NCI-H1417 treated with DMSO at 0.1 percent for 48 hours (cell line): ENCODE measurements around the gene TACR2.

ENCODE experiments used
- DNase-seq: peaks from one replicate; lab custom pipeline; 2025; lab: John Stamatoyannopoulos, UW

Gene TACR2

DNA sequence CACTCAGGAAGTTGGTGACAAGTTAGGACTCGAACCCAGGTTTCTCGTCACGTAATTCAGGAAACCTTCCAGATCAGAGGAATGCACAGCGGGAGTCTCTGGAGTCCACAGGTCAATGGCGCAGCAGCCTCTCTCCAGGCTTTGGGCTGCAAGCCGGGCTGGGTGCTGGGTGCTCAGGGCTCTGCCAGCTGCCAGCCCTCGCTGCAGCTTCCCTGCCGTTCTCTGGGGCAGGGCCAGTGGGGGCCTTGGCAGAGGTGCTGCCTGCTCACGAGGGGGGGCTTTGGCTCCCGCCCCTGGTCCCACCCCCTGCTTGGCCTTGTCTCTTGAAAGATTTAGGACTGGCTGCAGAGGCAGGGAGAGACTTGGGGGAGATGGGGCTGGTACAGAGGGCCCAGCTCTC, at the start of gene TACR2:
TSS of gene TACR2 (minus strand) at position 224 of the 400 bp plus-strand sequence. CDS start 595 bp downstream, outside the sequence.
- no peak for DNase-seq

DNA sequence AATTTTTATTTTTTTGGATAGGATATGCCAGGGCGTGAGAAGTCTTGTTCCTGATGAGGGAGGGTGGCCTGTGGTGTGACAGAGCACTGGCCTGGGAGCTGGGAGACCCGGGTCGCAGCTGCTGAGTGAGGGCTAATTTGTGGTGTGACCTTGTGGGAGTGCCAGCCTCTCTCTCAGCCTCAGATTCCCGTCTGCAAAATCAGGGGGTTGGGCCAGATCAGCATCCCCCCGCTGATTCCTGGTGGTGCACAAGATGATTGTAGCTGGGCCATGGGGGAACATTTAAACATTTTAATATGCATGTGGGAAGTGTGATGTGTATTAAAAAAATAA, 49.4 kb upstream of the TACR2 start:
- no peak for DNase-seq

- no peak for DNase-seq
Measured at GRCh38 chr10:69465457-69466157, 48.9 kb upstream of the TACR2 start.

DNA sequence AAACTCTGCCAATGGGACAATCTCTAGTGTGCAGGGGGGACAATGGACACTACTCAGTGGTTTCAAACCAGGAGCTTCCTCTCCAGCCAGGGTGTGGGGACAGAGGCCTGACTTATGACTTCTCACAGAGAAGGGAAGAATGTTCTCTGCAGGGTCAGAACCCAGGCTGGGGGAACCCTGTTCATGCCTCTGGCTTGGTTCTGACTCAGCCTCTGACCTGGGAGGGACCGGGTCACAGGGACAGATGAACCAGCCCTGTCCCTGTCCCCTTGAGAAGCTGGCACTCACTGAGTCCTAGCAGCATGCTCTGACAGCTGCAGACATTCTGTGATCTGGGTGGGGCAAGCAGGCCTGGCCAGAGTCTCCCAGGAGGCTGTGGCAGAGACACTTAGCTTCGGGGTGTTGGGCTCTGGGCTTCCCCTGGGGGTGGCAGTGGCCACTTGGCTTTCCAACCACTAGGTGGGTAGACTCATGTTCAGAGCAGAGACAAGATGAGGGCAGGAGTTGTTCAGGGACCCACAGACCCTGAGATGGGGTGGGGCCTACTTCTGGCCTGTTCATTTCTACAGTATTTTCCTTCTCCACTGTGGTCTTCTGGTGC, 48.2 kb upstream of the TACR2 start:
- DNase-seq, result no peak

DNA sequence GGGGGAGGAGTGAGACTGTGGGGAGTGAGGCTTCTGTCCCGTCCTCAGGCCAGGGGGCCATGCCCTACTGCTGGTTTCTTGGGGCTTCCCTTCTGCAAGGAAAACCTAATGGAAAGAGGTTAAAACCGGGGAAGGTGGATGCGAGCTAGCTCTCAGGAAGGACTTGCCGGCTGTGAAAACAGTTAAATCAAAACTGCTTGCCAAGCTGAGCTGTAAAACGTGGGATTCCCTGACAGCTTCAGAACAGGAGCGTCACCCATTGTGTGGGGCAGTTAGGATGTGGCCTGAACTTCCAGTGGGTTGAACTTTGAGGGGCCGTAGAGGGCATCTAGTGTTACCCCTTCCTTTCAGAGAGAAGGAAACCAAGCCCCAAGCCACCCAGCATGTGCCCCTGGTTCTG, 47.7 kb upstream of the TACR2 start:
- DNase-seq, result no peak

GRCh38 chr10:69463886-69464285, 47.2 kb upstream of the TACR2 start:
- DNase-seq, result no peak

DNA sequence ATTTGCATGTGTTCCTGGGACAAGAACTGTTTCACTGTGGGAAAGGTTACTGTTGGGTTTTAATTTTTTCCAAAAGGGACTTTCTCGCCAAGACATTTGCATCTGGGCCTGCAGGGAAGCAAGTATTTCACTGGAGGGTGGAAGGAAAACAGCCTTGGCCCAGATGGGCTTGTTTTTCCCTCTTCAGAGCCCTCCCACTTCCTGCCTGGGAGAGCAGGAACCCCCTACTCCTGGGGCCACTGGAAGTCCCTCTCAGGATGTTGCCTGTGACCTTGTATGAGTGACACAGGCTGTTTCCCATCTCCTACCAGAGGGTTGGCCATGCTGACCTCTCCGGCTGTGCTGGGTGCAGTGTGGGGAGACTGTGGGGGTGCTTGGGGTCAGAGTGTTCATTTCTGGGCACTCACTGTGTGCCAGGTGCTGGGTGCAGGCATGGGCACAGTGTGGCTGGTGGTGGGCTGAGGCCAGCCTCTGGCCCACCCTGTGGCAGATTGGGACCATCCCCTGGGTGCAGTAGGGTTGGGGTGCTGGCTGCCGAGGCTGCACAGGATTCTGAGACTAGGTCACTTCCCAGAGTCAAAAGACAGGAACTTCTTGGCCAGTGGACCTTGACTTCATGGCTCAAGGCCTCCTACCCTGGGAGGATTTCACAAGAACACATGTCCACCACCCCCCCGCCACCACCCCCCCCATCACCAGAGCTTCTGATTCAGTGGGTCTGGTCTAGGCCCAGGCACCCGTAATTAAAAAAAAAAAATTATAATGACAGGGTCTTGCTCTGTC, 44.7 kb upstream of the TACR2 start:
- no peak for DNase-seq

- DNase-seq, result no peak
Measured at GRCh38 chr10:69460576-69461242, 44.0 kb upstream of the TACR2 start.

- no peak for DNase-seq
Measured at GRCh38 chr10:69459893-69460575, 43.3 kb upstream of the TACR2 start.

DNA sequence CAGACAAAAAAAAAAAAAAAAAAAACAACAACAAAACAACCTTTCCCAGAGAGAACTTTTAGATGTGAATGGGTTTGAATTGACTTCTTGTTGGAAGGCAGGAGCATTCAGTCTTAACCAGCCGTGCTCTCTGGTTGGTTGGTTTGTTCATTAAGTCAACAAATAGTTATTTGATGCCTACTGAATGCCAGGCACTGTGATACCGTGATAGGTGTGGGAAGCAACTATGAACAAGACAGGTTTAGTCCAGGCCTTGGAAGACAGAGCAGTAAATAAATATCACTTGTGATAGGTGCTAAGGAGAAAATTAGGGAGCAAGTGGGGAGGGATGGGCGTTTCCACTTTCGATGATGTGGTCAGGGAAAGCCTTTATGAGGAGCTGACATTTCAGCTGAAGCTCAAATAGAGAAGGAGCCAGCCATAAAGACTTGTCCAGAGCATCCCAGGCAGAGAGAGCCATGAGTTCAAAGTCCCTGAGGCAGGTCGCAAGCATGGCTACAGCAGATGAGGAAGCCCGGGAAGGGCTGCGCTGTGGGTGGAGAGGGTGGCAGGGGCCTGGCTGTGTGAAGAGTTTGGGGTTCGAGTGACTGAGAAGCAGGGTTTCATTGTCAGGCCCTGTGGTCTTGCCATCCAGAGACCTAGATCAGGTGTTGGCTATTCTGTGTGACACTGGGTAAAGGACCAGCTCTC, 42.5 kb upstream of the TACR2 start:
- no peak for DNase-seq

- no peak for DNase-seq
Measured at GRCh38 chr10:69458430-69459100, 41.8 kb upstream of the TACR2 start.

DNA sequence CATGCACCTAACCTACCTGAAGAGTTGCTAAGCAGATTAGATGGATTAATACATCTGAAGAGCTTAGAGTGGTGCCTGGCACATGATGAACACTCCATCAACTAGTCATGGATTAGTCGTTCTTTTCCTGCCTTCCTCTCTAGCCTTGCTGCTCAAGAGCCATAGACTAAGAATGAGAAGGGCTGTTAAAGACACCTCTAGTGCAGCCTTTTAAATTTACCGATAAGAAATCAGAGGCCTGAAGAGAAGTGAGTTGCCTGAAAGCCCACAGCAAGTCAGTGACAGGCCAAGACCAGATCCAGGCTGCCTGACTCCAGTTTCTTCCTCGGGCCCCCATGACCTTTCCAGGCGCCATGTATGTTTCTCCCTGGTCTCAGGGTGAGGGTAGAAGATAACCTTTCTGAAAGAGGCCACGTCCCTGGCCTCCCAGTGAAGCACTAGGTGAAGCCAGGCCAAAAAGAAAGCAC, 41.1 kb upstream of the TACR2 start:
- DNase-seq, result no peak

DNA sequence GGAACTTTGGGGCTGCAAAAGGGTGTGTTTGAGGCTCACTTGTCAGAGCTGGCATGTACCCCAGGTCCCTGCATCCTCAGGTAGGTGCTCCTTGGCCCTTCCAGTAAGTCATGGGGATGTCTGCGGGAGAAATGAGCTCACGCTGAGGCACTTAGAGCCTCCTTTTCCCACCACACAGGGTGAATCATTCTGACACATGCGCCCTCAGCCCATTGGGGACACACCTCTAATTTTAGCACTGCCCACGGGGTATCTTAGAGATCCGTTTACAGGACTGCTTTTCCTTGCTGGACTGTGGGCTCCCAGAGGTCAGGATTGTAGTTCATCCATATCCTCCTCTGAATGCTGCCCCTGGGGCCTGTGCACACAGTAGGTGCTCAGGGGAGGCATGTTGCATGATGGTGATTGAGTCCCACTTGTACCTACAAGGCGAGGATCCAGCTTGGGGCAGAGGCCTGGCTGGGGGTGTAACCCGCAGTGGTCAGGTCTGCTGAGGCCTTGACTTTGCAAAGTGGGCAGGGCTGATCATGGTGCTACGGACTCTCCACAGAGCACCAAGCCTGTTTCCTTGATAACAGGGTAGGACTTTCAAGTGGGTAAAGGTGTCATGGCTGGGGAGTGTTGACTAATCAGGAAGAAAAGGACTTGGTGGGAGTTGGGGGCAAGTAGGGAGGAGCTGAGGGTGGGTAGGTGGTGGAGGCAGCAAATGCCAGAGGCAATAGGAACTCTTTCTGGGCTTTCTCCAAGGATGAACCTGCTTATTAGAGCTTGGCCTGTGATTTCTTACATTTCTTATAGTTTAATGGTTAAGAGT, 40.4 kb upstream of the TACR2 start:
- no peak for DNase-seq

GRCh38 chr10:69455006-69455763, 38.5 kb upstream of the TACR2 start:
- DNase-seq, result no peak

DNA sequence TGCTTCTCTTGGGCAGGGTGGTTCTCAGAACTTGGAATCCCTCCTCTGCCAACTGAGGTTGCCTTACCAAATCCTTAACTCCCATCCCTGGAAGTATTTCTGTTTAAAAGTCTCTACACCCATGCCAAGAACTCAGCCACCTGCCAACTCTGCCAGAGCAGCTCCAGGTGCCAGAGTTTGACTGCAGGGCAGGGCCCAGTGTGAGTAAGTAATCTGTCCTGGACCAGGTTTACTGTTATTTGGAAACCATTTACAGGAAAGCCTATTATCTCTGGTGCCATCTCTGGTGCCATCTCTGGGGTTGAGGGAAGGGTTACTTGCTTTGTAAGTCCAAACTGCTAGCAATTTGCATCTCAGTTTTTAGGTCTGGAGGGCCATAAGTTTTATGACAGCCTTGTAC, 37.1 kb upstream of the TACR2 start:
- no peak for DNase-seq

GRCh38 chr10:69452676-69453415, 36.1 kb upstream of the TACR2 start:
- DNase-seq, result no peak

DNA sequence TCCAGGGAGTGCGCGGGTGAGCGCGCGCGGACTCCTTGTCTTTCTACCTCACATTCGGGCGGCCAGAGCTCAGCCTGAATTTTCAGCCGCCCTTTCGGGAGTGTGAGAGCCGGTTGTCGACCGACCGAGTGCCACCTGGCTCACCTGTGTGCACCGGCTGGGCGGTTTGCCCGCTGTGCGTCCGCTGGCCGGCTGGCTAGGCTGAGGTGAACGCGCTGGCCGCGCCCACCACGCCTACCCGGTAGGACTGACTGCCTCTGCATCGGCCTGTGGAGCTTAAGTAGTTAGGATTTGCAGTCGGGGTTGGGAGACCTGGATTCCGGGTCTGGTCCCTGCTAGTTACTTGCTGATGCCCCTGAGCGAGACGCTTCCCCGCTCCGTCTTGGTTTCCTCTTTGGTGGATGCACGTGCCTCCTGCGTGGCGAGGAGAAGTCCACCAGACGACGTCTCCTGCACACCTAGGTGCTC, 35.1 kb upstream of the TACR2 start:
- DNase-seq, result no peak

DNA sequence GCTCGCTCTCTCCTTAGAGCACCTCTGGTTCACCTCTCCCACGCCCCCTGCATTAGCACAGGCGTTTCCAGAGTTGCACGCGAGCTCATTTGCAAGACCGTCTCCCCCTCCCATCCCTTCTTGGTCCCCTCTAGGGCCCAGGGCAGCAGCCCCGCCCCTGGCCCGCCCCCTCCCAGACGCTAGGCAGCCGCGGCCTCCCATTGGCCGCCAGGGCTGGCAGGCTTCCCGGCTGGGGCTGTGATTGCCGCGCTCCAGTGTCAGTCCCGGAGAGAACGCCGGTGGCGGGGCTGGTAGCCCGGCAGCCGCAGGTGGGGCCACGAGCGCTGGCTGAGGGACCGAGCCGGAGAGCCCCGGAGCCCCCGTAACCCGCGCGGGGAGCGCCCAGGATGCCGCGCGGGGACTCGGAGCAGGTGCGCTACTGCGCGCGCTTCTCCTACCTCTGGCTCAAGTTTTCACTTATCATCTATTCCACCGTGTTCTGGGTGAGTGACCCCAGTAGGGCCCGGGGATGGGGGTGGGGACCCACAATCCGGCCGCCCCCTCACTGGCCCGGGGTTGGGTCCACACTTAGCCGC, 34.6 kb upstream of the TACR2 start, which contains the start of gene TSPAN15:
TSS of gene TSPAN15 (plus strand) at position 257 of the 575 bp plus-strand sequence. CDS start at position 387, 130 bp downstream.
- peak; percentile 14 for DNase-seq
